Fibroblast of skin of right biceps (primary cell): Measurements from ENCODE around the gene BBS10.
"Not testable (repeated sequence)": the region's sequence is repeated elsewhere in the genome, so short reads cannot be mapped to it uniquely, and the experiment has no call there.

Experiments used
- DNase-seq: peaks from one replicate; pipeline ENCODE4 v3.0.0-alpha.2; 2013

BBS10 gene

DNA sequence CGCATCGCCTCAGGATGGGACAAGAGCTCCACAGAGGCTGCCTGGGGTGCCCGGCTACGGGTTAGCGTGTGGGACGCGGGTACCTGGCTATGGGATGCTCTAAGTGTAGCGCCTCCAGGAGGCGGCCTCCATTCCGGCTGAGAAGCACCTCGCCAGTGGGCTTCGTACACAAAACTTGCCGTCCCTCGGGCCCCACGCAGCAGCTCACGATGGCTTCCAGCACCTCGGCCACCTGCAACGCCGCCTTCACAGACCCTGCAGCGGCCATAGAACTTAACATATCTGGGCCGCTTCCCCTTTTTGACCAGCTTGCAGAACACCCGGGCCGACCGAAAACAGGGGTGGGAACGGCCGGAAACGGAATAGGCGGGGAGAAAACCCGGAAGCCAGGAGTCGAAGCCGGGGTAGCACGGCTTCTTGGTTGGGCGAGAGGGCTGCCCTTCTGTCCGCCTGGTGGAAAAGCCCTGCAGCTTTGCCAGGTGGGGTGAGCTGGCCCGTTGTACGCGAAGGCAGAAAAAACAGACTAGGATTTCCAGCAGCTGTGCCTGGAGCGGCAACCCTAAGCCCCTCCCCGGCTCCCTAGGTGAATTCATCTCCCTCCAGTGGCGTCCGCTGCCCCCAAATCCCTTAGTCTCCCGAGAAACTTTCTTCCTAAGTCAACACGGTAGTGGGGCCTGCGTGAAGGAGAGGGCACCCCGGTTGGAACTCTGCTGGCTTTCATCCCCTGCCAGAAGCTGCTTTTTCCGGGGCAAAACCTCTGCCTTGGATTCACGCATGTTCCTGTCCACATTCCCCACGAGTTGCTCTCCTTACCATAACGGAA, at the start of gene BBS10:
Gene BBS10 (minus strand): TSS at position 337 of the 823 bp plus-strand sequence. CDS start 57 bp downstream, at position 280.
- DNase-seq: peak; percentile 92

DNA sequence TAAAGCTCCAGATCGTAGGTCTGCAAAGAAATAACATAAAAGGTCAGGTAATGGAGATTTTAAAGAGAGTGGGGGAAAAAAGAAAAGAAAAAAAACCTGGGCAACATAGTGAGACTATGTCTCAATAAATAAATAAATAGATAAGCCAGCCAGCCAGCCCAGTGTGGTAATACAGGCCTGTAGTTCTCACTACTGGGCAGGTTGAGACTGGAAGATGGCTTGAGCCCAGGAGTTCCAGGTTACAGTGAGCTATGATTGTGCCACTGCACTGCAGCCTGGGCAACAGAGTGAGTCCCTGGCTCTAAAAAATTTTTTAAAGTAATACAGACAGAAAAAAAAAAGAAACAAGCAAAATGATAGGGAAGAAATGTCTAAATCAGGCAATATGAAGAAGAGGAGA, 43.2 kb upstream of the BBS10 start:
- DNase-seq: no peak

DNA sequence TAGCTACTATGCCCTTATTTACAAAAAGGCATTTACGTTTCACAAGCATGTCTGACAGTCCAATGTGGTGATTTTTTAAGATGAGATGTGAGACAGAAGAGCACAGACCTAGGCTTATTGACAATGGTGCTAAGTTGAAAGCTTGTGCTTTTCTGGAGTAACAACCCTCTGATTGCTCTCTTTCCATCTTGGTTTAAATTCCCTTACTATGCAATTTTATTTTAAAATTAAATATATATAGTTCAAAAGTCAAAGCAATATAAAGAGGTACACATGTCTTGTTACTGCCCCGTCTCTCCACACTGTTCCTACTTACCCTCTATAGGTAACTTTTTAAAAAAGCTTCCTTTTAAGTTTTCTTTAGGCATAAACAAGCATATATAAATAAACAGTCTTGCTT, 39.4 kb upstream of the BBS10 start:
- no peak for DNase-seq

DNA sequence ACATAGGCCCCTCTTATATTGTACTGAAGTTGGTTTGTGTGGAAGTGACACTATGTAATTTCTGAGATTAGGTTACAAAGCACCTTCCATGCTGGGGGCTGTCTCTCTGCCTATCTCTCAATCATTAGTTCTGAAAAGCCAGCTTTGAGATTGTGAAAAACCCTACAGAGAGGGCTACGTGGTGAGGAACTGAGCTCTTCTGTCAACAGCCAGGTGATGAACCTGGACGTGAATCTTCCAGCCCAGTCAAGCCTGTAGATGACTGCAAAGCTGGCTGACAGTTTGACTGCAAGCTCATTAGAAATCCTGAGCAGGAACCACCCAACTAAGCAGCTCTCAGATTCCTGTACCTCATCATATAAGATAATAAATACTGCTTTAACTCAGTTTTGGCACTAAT, 36.3 kb upstream of the BBS10 start:
- no peak for DNase-seq

DNA sequence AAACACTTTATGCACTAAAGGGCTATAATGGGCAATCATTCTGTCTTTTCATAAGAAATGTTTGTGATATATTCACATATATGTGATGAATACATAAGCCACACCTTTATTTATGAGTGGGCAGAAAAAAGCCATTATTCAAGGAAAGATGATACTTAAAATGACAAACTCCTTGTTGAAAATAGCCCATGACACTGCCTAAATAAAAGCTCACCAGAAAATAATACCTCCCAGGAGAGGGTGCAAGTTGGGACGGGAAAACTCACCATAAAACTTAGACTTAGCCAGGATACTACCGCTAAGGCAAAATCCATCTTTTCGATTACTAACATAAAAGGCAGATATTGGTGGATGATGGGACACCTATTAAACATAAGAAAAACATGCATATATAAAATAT, 35.8 kb upstream of the BBS10 start:
- DNase-seq: no peak

DNA sequence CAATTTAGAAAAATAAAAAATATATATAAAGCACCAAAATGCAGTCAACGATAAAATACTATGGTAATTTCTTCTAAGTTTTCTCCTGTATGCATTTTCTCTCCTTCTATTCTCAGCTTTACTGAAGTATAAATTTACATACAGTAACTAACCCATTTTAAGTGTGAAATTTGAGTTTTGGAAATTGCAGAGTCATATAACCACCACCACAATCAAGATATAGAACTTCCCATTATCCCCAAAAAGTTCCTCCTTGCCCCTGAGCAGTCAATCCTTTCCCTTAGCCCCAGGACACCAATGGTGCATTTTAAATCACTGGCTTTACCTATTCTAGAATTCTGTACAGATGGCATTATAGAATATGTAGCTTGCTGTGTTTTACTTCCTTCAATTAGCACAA, 31.0 kb upstream of the BBS10 start:
- DNase-seq: no peak

DNA sequence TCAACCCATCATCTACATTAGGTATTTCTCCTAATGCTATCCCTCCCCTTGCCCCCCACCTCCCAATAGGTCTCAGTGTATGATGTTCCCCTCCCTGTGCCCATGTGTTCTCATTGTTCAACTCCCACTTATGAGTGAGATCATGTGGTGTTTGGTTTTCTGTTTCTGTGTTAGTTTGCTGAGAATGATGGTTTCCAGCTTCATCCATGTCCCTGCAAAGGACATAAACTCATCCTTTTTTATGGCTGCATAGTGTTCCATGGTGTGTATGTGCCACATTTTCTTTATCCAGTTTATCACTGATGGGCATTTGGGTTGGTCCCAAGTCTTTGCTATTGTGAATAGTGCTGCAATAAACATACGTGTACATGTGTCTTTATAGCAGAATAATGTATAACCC, 28.7 kb upstream of the BBS10 start:
- DNase-seq: not testable (repeated sequence)

DNA sequence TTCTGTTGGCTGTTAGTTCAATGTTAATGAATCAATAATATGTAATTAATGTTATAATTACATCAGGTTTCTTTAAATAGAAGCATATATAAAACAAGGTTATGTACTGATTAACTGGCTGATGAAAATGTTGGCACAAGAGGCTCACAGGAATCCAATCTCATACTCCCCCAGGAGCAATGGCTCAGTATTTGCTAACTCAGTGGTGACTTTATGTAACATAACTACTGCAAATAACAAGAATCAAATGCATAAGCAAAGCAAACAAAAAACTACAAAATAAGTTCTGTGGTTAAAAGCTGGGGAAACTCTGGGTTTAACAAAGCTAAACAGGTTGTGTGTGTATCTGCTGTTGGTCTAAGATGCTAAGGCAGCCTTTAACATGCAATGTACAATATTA, 27.7 kb upstream of the BBS10 start:
- DNase-seq: no peak

DNA sequence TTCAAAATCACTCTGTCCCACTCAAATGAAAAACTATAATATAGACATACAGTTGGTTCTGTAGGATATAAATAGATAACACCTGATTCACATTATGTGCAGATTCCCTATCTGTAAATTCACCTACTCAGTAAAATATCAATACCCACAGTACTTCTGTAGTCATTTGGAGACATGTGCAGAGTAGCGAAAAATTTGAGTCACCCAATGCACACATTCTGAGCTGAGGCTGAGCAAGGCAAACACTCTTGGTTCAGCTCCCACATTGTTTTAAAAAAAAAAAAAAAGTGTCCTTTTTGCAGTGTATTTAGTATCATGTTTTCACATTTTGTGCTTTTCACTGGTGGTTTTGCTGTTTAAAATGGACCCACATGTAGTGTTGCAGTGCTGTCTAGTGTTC, 27.3 kb upstream of the BBS10 start:
- peak; percentile 6 for DNase-seq

DNA sequence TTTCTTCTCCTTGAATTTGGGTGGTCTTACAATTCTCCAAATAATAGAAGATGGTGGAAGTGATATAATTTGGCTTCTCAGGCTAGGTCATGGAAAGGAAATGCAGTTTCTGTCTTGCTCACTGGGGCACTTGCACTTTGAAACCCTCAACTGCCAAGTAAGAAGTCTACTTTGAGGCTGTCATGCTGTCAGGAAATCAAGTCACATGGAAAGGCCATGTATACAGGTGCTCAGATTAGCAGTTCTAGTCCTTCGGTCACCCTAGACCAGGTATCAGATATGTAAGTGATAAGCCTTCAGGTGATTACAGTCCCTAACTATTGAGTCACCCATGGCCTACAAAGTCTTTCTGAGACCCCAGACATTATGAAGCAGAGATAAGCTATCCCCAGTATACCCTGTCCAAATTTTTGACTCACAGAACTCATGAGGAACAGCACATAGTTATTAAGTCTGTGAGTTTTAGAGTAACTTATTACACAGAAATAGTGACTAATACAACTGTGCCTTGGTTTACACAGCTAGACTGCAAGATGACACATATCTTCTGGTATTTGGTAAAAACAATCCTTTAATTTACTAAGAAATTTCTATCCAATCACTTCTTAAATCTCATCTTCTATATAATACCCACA, 26.3 kb upstream of the BBS10 start:
- peak; percentile 54 for DNase-seq

DNA sequence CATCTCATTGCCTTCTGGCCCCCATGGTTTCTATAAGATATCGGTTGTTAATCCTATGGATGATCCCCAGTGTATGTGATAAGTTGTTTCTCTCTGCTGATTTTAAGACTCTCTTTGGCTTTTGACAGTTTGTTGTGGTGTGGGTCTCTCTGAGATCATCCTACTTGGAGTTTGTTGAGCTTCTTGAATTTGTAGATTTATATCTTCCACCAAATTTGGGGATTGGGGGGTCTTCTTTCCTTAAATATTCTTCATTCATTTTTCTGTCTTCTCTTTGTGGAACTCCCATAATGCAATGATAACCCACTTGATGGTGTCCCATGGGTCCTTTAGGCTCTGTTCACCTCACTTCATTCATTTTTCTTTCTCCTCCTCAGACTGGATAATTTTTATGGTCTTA, 20.0 kb upstream of the BBS10 start:
- DNase-seq: no peak

DNA sequence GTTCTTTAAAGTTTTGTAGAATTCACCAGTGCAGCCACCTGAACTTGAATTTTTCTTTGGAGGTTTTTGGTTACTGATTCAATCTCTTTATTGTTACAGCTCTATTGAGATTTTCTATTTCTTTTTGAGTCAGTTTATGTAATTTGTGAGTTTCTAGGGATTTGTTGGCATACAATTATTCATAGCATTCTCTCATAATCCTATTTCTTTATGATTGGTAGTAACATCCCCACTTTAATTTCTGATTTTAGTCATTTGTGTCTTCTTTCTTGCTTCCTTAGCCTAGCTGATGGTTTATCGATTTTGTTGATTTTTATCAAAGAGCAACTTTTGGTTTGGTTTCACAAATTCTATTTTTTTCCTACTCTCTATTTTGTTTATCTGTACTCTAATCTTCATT, 17.9 kb upstream of the BBS10 start:
- DNase-seq: no peak

DNA sequence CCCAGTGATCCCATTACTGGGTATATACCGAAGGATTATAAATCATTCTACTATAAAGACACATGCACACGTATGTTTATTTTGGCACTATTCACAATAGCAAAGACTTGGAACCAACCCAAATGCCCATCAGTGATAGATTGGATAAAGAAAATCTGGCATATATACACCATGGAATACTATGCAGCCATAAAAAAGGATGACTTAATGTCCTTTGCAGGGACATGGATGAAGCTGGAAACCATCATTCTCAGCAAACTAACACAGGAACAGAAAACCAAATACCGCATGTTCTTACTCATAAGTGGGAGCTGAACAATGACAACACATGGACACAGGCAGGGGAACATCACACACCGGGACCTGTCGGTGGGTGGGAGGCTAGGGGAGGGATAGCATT, 15.9 kb upstream of the BBS10 start:
- DNase-seq: not testable (repeated sequence)

DNA sequence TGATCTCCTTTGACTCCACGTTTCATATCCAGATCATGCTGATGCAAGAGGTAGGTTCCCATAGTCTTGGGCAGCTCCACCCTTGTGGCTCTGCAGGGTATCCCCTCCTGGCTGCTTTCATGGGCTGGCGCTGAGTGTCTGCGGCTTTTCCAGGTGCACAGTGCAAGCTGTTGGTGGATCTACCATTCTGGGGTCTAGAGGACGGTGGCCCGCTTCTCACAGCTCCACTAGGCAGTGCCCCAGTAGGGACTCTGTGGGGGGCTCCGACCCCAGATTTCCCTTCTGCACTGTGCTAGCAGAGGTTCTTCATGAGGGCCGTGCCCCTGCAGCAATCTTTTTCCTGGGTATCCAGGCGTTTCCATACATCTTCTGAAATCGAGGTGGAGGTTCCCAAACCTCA, 12.1 kb upstream of the BBS10 start:
- DNase-seq: no peak

DNA sequence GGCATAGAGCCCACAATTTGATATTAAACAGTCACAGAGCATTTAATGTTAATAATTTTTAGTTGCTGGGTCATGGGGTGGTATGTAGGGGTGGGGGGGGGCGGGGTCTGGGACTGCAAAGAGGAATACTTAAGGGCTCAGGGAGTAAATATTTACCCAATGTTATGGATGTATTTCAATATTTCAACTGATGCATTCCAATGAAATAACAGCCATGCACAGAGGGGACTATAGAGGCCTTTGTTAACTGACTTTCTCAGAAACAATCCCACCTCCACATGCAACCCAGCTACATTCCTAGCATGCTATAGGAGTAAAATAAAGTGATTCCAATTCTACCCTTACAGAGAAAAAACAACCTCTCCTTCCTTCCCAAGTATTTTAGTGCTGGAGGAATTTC, 7.9 kb upstream of the BBS10 start:
- DNase-seq: no peak

DNA sequence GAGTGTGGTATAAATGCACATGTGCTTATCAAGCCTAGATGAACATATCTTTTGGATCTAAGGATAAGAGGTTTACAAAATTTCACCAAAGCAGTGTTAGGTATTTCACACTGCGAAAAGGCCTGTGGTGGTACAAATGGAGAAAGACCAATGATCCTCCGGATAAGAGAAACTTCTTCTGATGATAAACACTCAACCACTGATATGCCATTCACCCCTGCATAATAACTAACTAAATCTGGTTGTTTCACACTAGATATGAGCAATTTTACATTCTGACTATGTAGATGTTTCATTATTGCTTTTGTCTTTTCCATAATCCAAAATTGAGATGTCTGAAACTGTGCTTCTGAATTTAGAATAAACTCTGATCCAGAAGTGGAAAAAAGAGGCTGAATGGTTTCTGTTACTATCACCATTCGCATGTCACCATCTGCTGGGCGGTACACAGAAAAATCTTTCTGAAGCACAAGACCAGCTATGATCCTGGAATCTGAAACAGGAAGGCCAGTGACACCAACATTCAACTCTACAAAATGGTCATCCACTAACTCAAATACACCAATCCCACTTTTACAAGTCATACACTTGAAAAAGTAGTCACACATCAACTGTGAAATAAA, 1.3 kb downstream of the BBS10 start:
- DNase-seq: peak; percentile 73

DNA sequence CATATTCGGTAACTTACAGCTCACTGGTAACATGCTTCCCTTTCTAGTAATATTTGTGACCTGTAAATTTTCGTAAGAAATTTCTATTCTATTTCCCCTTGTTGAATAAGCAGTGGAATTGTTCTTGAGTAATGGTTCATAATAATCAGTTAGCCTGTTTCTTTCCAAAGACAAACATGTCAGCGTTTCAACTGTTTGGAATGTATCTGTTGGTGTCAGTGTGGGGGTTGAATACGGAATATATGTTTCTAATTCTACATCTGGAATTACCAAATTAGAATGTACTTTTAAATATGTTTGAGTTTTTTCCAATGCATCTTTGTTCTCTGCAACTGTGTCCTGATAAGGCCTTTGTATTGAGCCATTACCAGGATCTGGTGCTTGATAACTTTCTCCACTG, 2.0 kb downstream of the BBS10 start:
- DNase-seq: peak; percentile 57

DNA sequence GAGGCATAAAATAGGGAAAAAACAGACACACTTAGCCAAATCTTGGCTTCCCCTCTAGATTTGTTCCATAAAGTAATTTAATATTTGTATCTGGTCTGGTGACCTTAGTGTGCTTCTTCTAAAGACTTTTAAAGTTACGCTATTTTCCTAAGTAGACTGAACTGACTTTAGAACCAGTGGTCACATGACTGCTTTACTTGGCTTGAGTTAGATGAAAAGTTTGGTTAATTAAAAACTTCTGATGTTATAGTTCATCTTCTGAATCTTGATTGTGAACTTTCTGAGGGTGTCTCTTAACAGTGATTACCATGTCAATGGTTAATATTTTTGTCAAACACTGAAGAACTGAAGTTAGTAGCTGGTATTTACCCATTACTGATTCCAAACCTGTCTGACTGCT, 2.6 kb downstream of the BBS10 start:
- DNase-seq: no peak

DNA sequence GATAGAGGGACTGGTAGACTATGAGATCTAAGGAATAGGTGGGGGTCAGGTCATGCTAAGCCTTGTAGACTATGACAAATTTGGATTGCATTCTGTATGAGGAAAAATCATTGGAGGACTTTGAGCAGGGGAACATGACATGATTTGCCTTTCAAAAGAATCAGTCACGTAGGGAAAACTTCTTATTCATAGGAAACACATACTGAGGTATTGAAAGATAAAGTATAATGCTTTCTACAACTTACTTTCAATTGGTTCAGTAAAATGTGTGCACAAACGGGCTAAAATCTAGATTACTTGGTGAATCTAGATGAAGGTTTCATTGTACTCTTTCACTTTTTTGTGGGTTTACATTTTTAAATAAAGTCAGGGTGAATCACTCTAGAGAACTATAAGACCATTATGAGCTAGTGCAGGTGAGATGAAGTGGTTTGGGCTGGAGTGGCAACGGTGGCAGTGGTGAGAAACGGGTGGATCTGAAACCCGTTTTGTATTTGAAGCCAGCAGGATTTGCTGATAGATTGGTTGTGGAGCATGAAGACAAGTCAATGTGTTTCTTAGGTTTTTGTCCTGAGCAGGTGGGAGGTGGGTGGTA, 6.7 kb downstream of the BBS10 start:
- peak; percentile 65 for DNase-seq

DNA sequence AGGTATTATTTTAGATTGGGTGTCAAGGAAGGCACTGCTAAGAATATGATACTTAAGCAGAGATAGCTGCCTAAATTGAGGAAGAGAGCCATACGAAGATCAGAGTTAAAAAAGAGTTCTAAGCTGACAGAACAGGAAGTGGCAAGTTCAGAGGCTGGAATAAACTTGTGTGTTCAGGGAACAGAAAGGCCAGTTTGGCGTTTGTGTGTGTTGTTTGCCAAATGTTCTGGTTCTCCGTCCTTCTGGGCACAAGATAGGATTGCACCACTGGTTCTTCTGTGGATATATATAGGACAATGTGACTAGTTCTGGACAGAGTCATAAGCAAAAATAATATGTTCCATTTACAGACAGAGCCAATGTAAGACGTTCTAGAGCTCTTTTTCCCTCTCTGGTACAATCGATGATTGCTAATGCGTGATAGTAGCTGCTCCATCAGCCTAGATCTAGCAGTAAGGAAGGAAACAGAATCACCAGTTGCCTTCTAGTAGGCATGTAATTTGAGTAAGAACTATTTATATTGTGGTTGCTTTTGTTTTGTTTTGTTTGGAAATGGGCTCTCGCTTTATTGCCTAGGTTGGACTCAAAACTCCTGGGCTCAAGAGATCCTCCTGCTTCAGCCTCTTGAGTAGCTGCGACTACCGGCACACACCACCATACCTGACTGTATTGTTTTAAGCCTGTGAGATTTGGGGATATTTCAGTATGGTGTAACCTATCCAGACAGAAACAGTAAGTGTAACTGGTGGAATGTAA, 7.4 kb downstream of the BBS10 start:
- DNase-seq: no peak

DNA sequence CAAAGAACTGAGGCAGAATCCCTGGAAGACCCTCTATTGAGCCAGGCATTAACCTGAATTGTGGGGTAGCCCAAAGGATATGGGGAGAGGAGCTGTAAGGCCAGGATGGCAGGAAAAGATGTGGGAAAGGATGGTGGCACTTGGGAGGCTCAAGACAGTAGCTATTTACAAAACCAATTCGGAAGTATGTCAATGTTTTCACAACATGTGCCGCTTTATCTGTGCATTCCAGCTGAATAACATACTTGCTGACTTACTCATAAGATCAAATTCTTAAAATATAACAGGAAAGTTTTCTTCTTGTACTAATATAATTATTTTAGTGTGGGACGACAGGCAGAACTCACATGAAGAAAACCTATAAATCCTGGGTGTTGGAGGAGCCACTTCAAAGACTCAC, 10.6 kb downstream of the BBS10 start:
- peak; percentile 75 for DNase-seq

DNA sequence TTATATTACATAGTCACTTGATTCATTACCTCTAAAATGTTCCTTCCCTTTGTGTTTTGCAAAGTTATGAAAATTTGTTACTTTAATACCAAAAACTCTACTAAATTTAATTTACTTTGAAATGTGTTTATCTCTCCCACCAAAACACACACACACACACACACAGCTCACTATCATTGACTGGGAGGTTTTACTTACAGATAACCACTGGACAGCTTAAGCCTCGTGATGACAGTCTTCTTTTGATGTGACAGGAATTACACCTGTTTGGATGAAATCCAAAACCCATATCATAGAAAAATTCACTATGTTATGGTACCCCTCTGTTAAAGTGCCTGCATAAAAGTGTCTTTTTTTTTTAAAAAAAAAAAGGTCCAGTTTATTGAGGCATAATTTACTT, 15.6 kb downstream of the BBS10 start:
- no peak for DNase-seq

DNA sequence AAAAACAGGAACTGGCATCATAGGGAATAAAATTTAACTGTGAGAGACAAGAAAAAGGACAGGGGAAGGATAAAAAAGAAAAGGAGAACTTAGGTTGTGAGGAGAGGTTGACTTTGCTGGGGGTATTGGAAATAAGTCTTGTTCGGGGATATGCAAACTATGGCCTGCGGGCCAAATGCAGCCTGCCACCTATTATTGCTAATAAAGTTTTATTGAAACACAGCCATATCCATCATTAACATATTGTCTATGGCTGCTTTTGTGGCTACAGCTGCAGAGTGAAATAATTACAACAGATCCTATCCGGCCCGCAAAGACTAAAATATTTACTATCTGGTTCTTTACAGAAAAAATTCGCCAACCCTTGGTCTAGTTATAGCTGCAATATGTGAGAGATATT, 18.6 kb downstream of the BBS10 start:
- no peak for DNase-seq
